ENCODE data around the gene ZDHHC14.

ZDHHC14 gene

GRCh38 chr6:157537556-157537955, 156.6 kb downstream of the ZDHHC14 start:
- DNase-seq: no peak

DNA sequence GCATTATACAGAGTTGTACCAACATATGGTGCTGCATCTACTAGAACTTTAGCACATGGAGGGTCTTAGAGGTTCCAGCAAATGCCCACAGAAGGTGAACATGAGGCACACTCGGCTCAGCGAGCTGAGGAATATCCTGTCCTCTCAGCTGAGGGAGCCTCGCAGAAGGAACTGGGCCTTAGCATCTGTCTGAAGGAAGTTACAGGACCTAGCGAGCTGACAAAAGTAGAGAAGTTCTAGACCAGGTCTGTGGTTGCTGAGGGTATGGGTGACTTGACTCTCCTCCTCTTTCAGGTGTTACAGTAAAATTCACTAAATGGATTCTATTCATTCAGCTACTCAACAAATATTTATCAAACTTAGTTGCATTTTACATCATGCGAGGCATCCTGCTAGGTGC, 157.2 kb downstream of the ZDHHC14 start:
- no peak for DNase-seq

GRCh38 chr6:157538698-157539097, 157.7 kb downstream of the ZDHHC14 start:
- DNase-seq: no peak

GRCh38 chr6:157539421-157539822, 158.4 kb downstream of the ZDHHC14 start:
- DNase-seq: no peak

DNA sequence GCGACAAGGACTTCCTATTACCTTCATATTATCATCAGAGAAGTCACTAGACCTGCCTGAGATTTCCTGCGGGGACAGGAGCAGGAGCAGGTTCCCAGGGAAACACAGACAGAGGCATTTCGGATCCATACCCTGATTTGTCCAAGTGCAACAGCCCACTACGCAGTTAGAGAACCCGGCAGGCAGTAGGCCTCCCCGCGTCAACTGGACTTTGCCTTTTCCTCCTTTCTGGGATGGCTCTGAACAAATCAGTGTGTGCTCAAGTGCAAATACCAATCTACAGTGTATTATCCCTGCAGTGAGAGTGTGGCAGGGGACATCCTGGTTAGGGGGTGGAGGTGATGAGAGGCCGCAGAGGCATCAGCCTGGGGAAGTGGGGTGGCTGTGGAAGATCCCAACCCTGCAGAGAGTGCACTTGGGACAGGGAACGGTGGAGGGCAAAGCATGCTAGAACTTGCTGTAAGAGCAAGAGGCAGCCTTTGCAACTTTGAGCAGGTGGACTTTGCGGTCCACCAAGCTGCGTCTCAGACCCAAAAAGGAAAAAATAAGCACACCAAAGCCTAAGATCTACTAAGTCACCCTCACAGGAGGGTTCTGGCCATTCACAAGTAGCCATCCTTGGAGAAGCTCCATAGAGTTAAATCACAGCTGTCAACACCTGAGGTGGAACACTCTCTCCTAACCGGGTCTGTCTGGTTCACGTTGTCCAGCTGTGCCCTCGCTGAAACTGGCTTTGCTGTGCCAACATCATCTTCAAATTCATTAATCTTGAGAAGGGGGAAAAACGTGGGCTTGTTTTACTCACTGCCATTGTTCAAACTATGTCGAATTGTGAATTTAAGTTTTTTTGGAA, 159.1 kb downstream of the ZDHHC14 start:
- DNase-seq: no peak

DNA sequence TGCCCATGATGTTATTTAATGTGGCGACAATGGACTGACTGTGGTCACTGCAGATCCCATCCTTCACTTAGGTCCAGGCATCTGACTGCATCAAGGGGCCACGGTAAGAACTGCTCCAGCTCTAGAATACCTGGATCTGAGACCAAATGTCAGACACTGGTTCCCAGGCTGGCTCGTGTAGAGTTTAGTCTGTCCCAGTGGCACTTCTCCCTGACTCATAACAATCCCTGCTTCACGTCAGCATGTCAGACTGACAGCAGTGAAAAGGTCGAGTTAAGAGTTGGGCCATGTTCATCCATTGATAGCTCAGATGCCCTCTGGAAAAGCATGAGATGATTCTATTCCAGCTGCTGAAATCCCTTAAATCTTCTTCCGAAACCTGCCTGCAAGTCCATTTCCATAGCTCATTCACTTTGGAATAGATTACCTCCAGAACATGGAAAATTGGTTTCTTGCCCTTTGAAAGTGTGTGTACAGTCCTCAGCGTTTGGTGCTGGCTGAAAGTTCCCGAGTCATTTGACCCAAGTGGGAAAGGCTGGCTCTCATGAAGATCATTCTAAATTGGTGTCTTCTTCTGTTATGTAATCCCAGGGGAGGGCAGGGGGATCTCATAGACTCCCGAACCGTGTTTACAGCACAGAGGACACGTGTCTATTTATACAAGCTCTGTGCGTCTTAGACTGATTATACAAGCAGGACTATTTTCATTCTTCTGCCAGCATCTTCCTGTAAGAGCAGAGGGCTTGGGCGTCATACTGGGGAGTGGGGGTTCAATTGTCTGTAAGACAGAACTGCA, 160.8 kb downstream of the ZDHHC14 start:
- no peak for DNase-seq

DNA sequence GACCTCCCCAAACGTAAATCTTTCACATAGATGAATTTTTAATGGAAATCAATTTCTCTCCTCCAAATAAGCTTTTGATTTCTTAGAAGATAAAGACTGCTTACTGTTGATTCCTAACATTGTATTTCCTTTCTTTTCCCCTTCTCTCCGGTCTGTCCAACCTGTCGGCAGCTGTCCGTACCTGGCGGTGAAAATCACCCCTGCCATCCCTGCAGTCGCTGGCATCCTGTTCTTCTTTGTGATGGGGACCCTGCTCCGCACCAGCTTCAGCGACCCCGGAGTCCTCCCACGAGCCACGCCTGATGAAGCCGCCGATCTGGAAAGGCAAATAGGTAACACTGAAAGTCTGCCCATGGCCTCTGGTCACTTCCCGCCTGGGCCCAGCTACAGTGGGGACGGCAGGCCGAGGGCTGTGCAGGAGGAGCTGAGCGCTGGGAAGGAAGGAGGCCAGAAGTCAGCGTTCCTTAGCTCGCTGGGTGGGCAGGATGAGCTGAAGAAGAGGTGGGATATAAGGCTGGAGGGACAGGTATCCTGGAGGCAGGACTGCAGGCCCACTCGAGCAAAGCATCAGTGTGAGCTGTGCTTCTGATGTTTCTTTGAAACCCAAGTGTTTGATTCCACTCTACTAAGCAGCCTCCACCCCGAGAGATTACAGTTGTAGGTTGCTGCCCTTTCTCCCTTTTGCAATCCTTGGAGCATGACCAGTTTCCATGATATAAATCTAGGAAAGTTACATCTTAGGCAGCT, 161.6 kb downstream of the ZDHHC14 start:
- DNase-seq: no peak

GRCh38 chr6:157546321-157546720, 165.3 kb downstream of the ZDHHC14 start:
- DNase-seq: no peak

DNA sequence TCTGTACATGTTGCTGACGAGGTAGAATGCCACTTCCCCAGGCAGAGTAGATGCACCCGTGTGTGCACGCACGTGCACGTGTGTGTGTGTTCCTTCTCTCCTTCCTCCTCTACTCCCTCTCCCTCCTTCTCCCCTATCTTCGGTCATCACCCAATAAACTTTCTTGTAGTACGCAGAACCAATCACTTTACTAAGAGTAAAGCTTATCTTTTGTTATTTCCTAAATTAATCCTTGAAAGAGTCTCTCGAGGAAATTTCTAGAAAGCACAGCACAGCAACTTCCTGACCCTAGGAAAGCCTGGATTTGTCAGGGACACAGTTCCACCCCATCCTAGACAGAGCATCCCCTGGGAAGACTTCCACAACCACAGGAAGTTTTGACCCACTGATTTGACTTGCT, 166.1 kb downstream of the ZDHHC14 start:
- no peak for DNase-seq

DNA sequence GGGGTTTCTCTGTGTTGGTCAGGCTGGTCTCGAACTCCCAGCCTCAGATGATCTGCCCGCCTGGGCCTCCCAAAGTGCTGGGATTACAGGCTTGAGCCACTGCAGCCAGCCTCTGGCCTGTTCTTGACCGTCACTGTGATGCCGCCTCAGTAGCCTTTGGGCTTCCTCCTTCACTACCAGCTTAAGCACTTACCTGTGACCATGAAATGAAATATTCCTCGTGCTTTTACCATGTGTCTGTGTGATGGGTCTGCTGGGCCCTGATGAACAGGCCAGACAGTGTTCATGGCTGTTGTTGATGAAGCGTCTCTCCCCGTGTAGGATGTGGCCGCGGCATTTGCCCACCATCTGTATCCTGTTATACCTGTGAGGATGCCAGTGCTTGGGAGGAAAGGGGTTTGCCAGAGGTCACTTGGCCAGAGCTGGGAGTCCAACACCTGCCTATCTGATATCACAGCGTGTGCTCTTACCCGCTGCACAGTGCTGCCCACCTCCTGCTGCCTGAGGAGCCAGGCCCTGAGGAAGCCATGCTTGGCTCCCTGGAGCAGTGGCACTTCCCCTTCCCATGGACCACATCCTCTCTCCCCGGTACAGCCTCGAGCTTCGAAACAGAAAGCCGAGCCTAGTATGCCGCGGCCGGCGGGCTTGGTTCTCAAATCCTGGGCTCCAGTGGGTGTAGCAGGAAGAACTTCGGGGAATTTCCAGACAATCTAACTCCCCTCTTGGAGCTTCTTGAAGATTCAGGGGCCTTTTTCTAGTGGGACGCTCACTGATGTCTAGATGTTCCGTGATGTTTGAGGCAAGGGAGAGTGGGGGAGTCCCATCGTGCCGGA, 167.9 kb downstream of the ZDHHC14 start:
- no peak for DNase-seq

- DNase-seq: no peak
Measured at GRCh38 chr6:157549468-157549745, 168.4 kb downstream of the ZDHHC14 start.

GRCh38 chr6:157550114-157550989, 169.4 kb downstream of the ZDHHC14 start:
- no peak for DNase-seq

DNA sequence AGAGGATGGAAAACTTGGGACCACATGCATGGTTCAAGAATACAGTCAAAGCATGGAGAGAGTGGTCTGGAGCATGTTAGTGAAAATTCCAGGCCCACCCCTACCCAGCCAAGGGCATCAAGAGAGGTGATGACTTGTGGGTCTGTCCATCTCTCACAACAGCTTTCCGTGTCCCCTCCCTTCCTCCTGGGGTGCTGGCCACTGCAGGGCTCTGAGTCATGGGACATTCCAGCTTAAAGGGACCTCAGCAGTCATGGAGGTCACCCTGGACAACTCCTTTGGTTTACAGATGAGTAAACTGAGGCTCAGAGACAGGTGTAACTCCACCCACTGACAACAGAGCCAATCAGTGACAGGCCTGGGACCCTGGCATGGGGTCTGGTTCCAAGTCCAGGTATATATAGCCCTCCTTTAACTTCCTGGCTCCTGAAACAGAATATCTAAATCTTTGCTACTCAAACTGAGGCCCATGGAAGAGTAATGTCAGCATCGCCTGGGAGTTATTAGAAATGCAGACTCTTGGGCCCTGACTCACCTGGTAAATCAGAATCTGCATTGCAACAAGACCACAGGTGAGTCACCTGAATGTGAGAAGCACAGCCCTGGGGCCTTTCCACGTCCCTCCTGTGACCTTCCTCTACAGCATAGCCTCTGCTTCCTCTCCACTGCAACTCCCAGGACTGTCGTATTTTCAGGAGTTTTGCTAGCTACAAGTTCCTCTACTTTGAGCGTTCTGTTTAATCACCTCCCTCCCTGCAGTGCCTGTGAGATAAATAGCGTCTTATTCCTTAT, 170.2 kb downstream of the ZDHHC14 start:
- no peak for DNase-seq

DNA sequence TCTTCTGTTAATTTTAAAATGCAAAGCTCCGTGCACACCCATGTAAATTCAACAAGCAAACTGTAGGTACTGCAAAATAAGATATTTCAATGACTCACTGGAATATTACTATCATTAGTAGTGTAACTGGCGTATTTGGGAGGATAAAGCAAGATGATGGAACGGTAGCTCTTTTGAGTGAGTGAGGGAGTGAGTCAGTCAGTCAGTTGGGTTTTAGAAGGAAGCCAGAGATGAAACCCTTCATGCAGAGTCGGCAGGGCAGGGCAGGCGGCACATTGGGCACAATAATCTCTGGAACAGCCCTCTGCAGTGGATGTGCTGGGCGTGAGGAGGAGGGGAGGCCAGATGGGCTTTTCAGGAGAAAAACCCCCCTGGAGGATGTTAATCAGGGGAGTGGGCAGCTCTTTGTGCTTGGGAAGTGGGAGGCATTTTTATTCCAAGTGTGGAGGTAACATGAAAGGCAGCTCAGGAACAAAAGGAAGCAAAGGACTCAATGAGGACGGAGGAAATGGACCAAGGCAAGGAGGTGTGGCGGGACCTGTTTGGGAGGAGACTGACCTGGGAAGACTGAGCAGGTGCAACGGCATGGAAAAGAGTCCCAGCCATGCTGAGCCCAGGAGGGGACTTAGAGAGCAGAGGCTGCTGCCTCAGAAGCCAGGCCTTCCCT, 171.2 kb downstream of the ZDHHC14 start:
- no peak for DNase-seq

DNA sequence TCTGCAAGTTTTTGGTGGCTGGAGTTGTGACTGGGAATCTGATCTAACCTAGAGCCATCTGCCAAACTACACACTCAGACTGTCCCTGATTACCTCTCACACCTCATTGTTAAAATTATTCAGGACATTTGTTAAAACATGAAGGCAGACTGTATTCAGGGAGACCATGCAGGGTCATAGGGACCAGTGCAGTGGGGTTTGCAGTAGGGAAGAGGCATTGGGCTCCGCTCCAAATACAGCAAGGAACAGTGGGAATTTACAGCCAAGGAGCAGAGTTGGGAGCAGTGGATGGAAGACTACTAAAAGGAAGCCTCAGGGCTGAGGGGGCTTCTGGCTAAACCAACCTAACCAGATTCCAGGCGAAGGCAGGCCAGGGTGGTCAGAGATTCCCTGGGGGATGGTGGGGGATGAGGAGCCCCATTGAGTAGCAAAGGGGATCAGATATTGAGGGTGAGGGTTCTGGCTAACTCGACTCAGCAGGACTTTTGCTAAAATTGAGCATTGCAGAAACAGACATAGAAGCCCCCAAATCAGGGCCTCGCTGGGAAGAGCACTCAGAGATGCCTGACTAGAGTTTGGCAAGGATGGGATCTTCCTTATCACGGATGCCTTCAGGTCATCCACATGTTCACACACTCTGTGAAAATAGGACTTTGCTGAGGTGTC, 172.0 kb downstream of the ZDHHC14 start:
- no peak for DNase-seq

DNA sequence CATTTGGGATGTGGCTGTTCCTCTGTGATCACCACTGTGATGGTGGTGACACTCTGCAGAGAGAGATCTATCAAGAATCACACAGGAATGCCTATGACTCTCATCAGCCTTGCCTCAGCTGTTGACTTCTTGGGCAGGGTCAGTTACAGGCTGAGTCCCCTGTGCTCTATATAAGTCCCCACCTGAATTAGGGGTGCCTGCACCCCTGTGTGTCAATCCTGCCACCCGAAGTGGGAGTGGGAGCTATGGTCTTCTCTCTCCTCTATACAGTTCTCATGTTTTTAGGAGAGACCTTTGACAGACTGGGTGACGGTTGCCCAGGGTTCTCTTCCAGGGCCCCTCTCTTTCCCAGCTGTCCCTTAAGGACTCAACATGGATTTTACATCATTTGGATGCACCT, 173.8 kb downstream of the ZDHHC14 start:
- DNase-seq: no peak

DNA sequence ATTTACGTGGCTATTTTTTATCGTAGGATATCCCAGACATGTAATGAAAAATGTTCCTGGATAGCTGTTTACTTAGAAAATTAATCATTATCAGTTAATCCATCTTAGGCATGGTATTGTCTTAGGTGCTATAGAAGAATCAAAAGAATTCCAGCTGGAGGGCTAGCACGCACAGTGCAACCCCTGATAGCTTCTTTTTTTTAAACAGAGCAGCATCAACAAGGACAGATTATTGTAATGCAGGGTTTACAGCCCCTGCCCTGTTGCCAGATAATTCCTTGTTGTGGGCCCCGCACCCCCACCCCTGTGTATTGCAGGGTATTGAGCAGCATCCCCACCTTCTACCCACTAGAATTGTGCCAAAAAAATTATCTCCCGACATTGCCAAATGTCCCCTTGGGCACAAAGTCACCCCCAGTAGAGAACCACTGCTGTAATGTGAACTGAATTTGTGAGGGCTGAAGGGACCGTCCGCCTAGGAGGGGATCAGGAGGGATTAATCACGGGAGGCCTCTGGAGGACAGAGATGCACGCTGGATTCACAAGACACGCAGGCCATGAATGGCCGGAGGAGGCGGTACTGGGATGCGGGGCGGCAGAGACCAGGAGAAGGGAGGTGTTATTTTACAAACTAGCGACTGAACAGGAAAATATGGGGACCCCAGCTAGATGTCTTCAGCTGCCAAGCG, 174.6 kb downstream of the ZDHHC14 start:
- DNase-seq: no peak

GRCh38 chr6:157556144-157556645, 175.2 kb downstream of the ZDHHC14 start:
- no peak for DNase-seq
